Right cardiac atrium (tissue), 5 donors: ENCODE measurements around the gene MUC22. TPM values are rescaled to one million over a fixed set of nuclear protein-coding genes. Genes with fewer than 3 reads are reported as not detected.

Experiments
- ATAC-seq, 2 donors: fragments of 200-7000 bp; cut with Tn5 transposase; one replicate each; pipeline versions ENCODE4 v1.8.0 to v1.9.1; 2020; ENCODE audit warnings: moderate library complexity in 2 of 2, mild to moderate bottlenecking in 1 of 2
- DNase-seq, 3 donors: peaks; one replicate each; pipeline ENCODE4 v3.0.0-alpha.2; 2020
- H3K27ac ChIP-seq: one replicate; pipeline ENCODE4 v1.5.1; 2013; ENCODE audit warnings: mild to moderate bottlenecking, low read length, control low read depth, moderate library complexity
- H3K27me3 ChIP-seq: one replicate; pipeline ENCODE4 v1.6.1; 2013; ENCODE audit not compliant: control insufficient read depth, insufficient read depth
- H3K4me1 ChIP-seq: one replicate; pipeline ENCODE4 v1.6.1; 2013; ENCODE audit warnings: low read length; ENCODE audit not compliant: control insufficient read depth, insufficient read depth
- H3K4me3 ChIP-seq: one replicate; pipeline ENCODE4 v1.5.1; 2013; ENCODE audit warnings: low read length, control low read depth
- H3K9me3 ChIP-seq: one replicate; pipeline ENCODE4 v1.6.1; 2013; ENCODE audit warnings: low read length; ENCODE audit not compliant: control insufficient read depth
- WGBS: extraction: QIAGEN DNeasy Blood & Tissue Kit; methylation state at CpG from one replicate; pipeline ENCODE4 v1.1.7; 2013; 5-methylcytosine and 5-hydroxymethylcytosine counted together
- intact Hi-C, 4 donors: fragments of 100-400 bp; cut with DNase I; formaldehyde crosslinking; loops; one replicate each; pipeline versions ENCODE4 v1.11.0 to v1.14.0; 2022 to 2023
- polyA plus RNA-seq: library from polyadenylated mRNA; stranded (reverse); fragments of 200-250 nt; gene quantifications from one replicate; pipeline ENCODE4 v1.2.3, GENCODE V29; 2013
- total RNA-seq, 4 donors: library from RNA; stranded (reverse); fragmentation: NEBNext Ultra II Directional; extraction: Animal tissue kit (Norgen Biotek cat#: 25700); gene quantifications; one replicate each; pipeline ENCODE4 v1.2.1, GENCODE V29; 2021
- donor health status: healthy with polysubstance abuse.
- donor health status: DM: no; HTN: yes; CAD: no.
- donor health status: DM: no; HTN: no; CAD: no.
- donor health status: DM: no; HTN: yes; CAD: no; lungs with severe emphysema.
- donor health status: DM: yes; HTN: yes; CAD: no.

The MUC22 gene
- total and polyA plus RNA-seq, 5 donors, result 0.06 to 0.14 (median 0.10) TPM; not detected in 1

DNA sequence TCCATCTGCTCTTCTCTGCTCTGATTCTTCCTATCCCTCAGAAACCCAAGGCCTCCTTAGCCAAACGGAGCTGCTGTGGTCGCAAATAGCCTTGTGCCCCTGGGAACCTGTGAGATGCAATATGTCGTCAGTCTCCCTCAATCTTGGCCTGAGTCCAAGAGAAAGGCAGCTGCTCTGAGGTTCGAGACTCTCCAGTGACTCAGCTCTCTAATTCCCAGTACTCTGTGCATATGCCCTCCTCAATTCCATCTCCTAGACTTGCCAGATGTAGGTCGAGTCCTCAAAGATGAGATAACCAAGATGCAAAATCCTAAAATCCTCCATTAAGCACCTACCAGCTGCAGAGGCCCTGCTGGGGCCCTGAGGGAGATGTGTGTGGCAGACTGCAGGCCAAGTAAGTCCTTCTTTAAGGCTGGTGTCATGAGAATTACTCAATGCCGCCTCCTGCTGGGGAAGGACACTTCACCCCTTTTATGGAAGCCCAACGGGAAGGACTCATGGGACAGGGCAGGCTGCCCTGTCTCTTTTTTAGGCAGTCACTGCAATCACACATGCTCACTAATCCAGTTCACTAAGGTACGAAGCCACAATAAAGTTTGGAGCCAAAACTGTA is 73.6 kb downstream of the MUC22 start:
- H3K27me3 ChIP-seq, result no peaks in the 10 kb centered on the region
- no peaks in the 10 kb centered on the region for H3K9me3 ChIP-seq
- no peak overlapping the region for H3K27ac ChIP-seq
- intact Hi-C loops, result loop anchor here in 2 of 4 donors (10.0 kb wide), 2 partner anchors 249 to 409 kb away; partner anchors contain the start of gene DHX16 (in 1 of the 2)
- peaks cover 2% of the 10 kb centered on the region for H3K4me1 ChIP-seq
- H3K4me3 ChIP-seq, result no peak overlapping the region
- DNase-seq (peak; percentile 48 to 56 (median 55)), ATAC-seq (peak in 1 of 2 donors; percentile 28)
- WGBS, result 28% methylated on average over 8 of the region's 8 CpGs

Other genes with a start within 250 kb of the MUC22 start
- gene DDR1, start 126.0 kb upstream of the MUC22 start, total RNA-seq, result 100 to 1,000 TPM in 2 of 4 donors, 10 to 100 TPM in 2; 96.2 to 120 (median 100) TPM
- gene DDR1, start 126.0 kb upstream of the MUC22 start, polyA plus RNA-seq, result 46.9 TPM
- 10 to 100 TPM; 13.6 to 29.7 (median 18.2) TPM for gene GTF2H4, start 102.3 kb upstream of the MUC22 start, total RNA-seq
- 10.6 TPM for gene GTF2H4, start 102.3 kb upstream of the MUC22 start, polyA plus RNA-seq
- 10 to 100 TPM; 14.8 to 20.8 (median 16.9) TPM for gene VARS2, start 96.2 kb upstream of the MUC22 start, total RNA-seq
- gene VARS2, start 96.2 kb upstream of the MUC22 start, polyA plus RNA-seq, result 14.2 TPM
- gene SFTA2, start 78.3 kb upstream of the MUC22 start, total RNA-seq, result under 1 TPM in 1 of 4 donors, not detected in 3; 0.45 TPM
- gene SFTA2, start 78.3 kb upstream of the MUC22 start, polyA plus RNA-seq, result not detected
- not detected for gene MUCL3, start 69.5 kb upstream of the MUC22 start, total RNA-seq
- not detected for gene MUCL3, start 69.5 kb upstream of the MUC22 start, polyA plus RNA-seq
- gene MUC21, start 26.8 kb upstream of the MUC22 start, total RNA-seq, result not detected
- 0.07 TPM for gene MUC21, start 26.8 kb upstream of the MUC22 start, polyA plus RNA-seq
- not detected for gene C6orf15, start 102.1 kb downstream of the MUC22 start, total RNA-seq
- not detected for gene C6orf15, start 102.1 kb downstream of the MUC22 start, polyA plus RNA-seq
- 1 to 10 TPM; 1.4 to 4.5 (median 4.4) TPM for gene PSORS1C1, start 104.3 kb downstream of the MUC22 start, total RNA-seq
- 6.5 TPM for gene PSORS1C1, start 104.3 kb downstream of the MUC22 start, polyA plus RNA-seq
- gene CDSN, start 110.0 kb downstream of the MUC22 start, total RNA-seq, result under 1 TPM in 2 of 4 donors, not detected in 2; 0.14 to 0.17 TPM
- gene CDSN, start 110.0 kb downstream of the MUC22 start, polyA plus RNA-seq, result 0.11 TPM
- gene PSORS1C2, start 128.6 kb downstream of the MUC22 start, total RNA-seq, result not detected
- gene PSORS1C2, start 128.6 kb downstream of the MUC22 start, polyA plus RNA-seq, result not detected
- 10 to 100 TPM; 10.8 to 16.7 (median 12.9) TPM for gene CCHCR1, start 147.3 kb downstream of the MUC22 start, total RNA-seq
- gene CCHCR1, start 147.3 kb downstream of the MUC22 start, polyA plus RNA-seq, result 9.6 TPM
- 1 to 10 TPM; 2.0 to 5.5 (median 3.7) TPM for gene TCF19, start 148.1 kb downstream of the MUC22 start, total RNA-seq
- gene TCF19, start 148.1 kb downstream of the MUC22 start, polyA plus RNA-seq, result 2.0 TPM
- gene POU5F1, start 160.2 kb downstream of the MUC22 start, total RNA-seq, result 1 to 10 TPM in 2 of 4 donors, under 1 TPM in 2; 0.34 to 1.2 (median 0.87) TPM
- 0.57 TPM for gene POU5F1, start 160.2 kb downstream of the MUC22 start, polyA plus RNA-seq